ENCODE measurements around the gene ADAMTS12. TPM values are rescaled to one million over a fixed set of nuclear protein-coding genes. Genes with fewer than 3 reads are reported as not detected.

ADAMTS12 gene
- total RNA-seq, 1 experiment from 2014 or later = 1.2 TPM

GRCh38 chr5:33742181-33742580, 149.6 kb downstream of the ADAMTS12 start:
- no peak for TF ChIP-seq CTCF (IDR thresholded peaks at IDR 0.05; ENCODE audit: unreplicated experiment)
- Mint-ChIP-seq H3K4me1 (ENCODE audit: low read depth, unreplicated experiment) (no peaks in the 10 kb centered on the region), H3K27me3 (ENCODE audit: unreplicated experiment) (no peaks in the 10 kb centered on the region), H3K36me3 (ENCODE audit: insufficient read depth, unreplicated experiment) (no peaks in the 10 kb centered on the region), H3K9me3 (ENCODE audit: low read depth, unreplicated experiment) (no peaks in the 10 kb centered on the region), H3K27ac (ENCODE audit: unreplicated experiment) (no peak overlapping the region), H3K4me3 (ENCODE audit: low read depth, unreplicated experiment) (no peak overlapping the region)
- CTCF ChIA-PET = no interaction called here
- no TSS peak for BruUV-seq (replicated peaks)
- intact Hi-C loops (cut with micrococcal nuclease; ENCODE audit: unreplicated experiment) = no loop called here
- no peak for DNase-seq

GRCh38 chr5:33738967-33739366, 152.8 kb downstream of the ADAMTS12 start:
- BruUV-seq (replicated peaks) = no TSS peak
- no peaks in the 10 kb centered on the region for H3K36me3 Mint-ChIP-seq (ENCODE audit: insufficient read depth, unreplicated experiment)
- H3K4me1 Mint-ChIP-seq (ENCODE audit: low read depth, unreplicated experiment) = no peaks in the 10 kb centered on the region
- no peaks in the 10 kb centered on the region for H3K9me3 Mint-ChIP-seq (ENCODE audit: low read depth, unreplicated experiment)
- DNase-seq = no peak
- H3K27me3 Mint-ChIP-seq (ENCODE audit: unreplicated experiment) = no peaks in the 10 kb centered on the region
- intact Hi-C loops (cut with micrococcal nuclease; ENCODE audit: unreplicated experiment) = no loop called here
- TF ChIP-seq CTCF (IDR thresholded peaks at IDR 0.05; ENCODE audit: unreplicated experiment) = no peak
- CTCF ChIA-PET = no interaction called here
- no peak overlapping the region for H3K4me3 Mint-ChIP-seq (ENCODE audit: low read depth, unreplicated experiment)
- H3K27ac Mint-ChIP-seq (ENCODE audit: unreplicated experiment) = no peak overlapping the region

- BruUV-seq (replicated peaks) = no TSS peak
- no peaks in the 10 kb centered on the region for H3K36me3 Mint-ChIP-seq (ENCODE audit: insufficient read depth, unreplicated experiment)
- intact Hi-C loops (cut with micrococcal nuclease; ENCODE audit: unreplicated experiment) = no loop called here
- no peak for DNase-seq
- H3K27ac Mint-ChIP-seq (ENCODE audit: unreplicated experiment) = no peak overlapping the region
- H3K4me3 Mint-ChIP-seq (ENCODE audit: low read depth, unreplicated experiment) = no peak overlapping the region
- no peaks in the 10 kb centered on the region for H3K27me3 Mint-ChIP-seq (ENCODE audit: unreplicated experiment)
- no peaks in the 10 kb centered on the region for H3K4me1 Mint-ChIP-seq (ENCODE audit: low read depth, unreplicated experiment)
- TF ChIP-seq CTCF (IDR thresholded peaks at IDR 0.05; ENCODE audit: unreplicated experiment) = no peak
- CTCF ChIA-PET = no interaction called here
- no peaks in the 10 kb centered on the region for H3K9me3 Mint-ChIP-seq (ENCODE audit: low read depth, unreplicated experiment)
Observed at GRCh38 chr5:33738097-33738496, 153.7 kb downstream of the ADAMTS12 start.

GRCh38 chr5:33737697-33738096, 154.1 kb downstream of the ADAMTS12 start:
- Mint-ChIP-seq H3K27ac (ENCODE audit: unreplicated experiment) (no peak overlapping the region), H3K4me1 (ENCODE audit: low read depth, unreplicated experiment) (no peaks in the 10 kb centered on the region), H3K36me3 (ENCODE audit: insufficient read depth, unreplicated experiment) (no peaks in the 10 kb centered on the region), H3K9me3 (ENCODE audit: low read depth, unreplicated experiment) (no peaks in the 10 kb centered on the region), H3K27me3 (ENCODE audit: unreplicated experiment) (no peaks in the 10 kb centered on the region), H3K4me3 (ENCODE audit: low read depth, unreplicated experiment) (no peak overlapping the region)
- intact Hi-C loops (cut with micrococcal nuclease; ENCODE audit: unreplicated experiment) = no loop called here
- no TSS peak for BruUV-seq (replicated peaks)
- CTCF ChIA-PET = no interaction called here
- no peak for TF ChIP-seq CTCF (IDR thresholded peaks at IDR 0.05; ENCODE audit: unreplicated experiment)
- DNase-seq = no peak

- no peaks in the 10 kb centered on the region for H3K9me3 Mint-ChIP-seq (ENCODE audit: low read depth, unreplicated experiment)
- no TSS peak for BruUV-seq (replicated peaks)
- intact Hi-C loops (cut with micrococcal nuclease; ENCODE audit: unreplicated experiment) = no loop called here
- H3K4me1 Mint-ChIP-seq (ENCODE audit: low read depth, unreplicated experiment) = no peaks in the 10 kb centered on the region
- H3K27me3 Mint-ChIP-seq (ENCODE audit: unreplicated experiment) = no peaks in the 10 kb centered on the region
- no peaks in the 10 kb centered on the region for H3K36me3 Mint-ChIP-seq (ENCODE audit: insufficient read depth, unreplicated experiment)
- no peak for TF ChIP-seq CTCF (IDR thresholded peaks at IDR 0.05; ENCODE audit: unreplicated experiment)
- no peak for DNase-seq
- CTCF ChIA-PET = no interaction called here
- no peak overlapping the region for H3K27ac Mint-ChIP-seq (ENCODE audit: unreplicated experiment)
- H3K4me3 Mint-ChIP-seq (ENCODE audit: low read depth, unreplicated experiment) = no peak overlapping the region
Observed at GRCh38 chr5:33737284-33737683, 154.5 kb downstream of the ADAMTS12 start.

Measured in Calu3 (cell line).